CD14-positive monocyte (primary cell): ENCODE measurements around the gene SPTB. TPM values are rescaled to one million over a fixed set of nuclear protein-coding genes. Genes with fewer than 3 reads are reported as not detected.

Experiments
- DNase-seq, 3 donors: peaks; one replicate each; pipeline ENCODE4 v3.0.0-alpha.2; 2011 to 2022
- H2AFZ ChIP-seq: 2 replicates; pipeline ENCODE4 v1.6.0; 2012; ENCODE audit warnings: mild to moderate bottlenecking, low read depth, low read length, inconsistent platforms; ENCODE audit not compliant: insufficient read depth, poor library complexity, severe bottlenecking
- H3K27ac ChIP-seq, 2 donors: 1 replicate in 1 of 2; 2 replicates in 1 of 2; pipeline ENCODE4 v1.5.1; 2012 to 2013; ENCODE audit warnings: low read length in 2 of 2, control low read depth in 1 of 2, inconsistent platforms in 1 of 2, low read depth in 1 of 2, mild to moderate bottlenecking in 1 of 2
- H3K27me3 ChIP-seq, 2 donors: one replicate each; pipeline versions ENCODE4 v1.6.0 to v1.6.1; 2011 to 2013; ENCODE audit warnings: low read length in 2 of 2; ENCODE audit not compliant: control insufficient read depth in 2 of 2, insufficient read depth in 2 of 2
- H3K36me3 ChIP-seq, 2 donors: replicated peaks in 1 of 2; 1 replicate in 1 of 2; 2 replicates in 1 of 2; pipeline versions ENCODE4 v1.5.1 to v1.6.1; 2012 to 2013; ENCODE audit warnings: low read length in 2 of 2, control low read depth in 1 of 2, inconsistent platforms in 1 of 2, mild to moderate bottlenecking in 1 of 2; ENCODE audit not compliant: insufficient read depth in 2 of 2, control insufficient read depth in 1 of 2
- H3K4me1 ChIP-seq, 2 donors: 1 replicate in 1 of 2; 2 replicates in 1 of 2; pipeline versions ENCODE4 v1.5.1 to v1.6.1; 2012 to 2013; ENCODE audit warnings: low read length in 2 of 2, control low read depth in 1 of 2, inconsistent platforms in 1 of 2, mild to moderate bottlenecking in 1 of 2, moderate library complexity in 1 of 2; ENCODE audit not compliant: insufficient read depth in 2 of 2, control insufficient read depth in 1 of 2
- H3K4me2 ChIP-seq: replicated peaks from 2 replicates; pipeline ENCODE3; 2012; ENCODE audit warnings: low read length, moderate library complexity, mild to moderate bottlenecking; ENCODE audit not compliant: poor library complexity, severe bottlenecking; ENCODE audit errors: extremely low read depth
- H3K4me3 ChIP-seq, 3 experiments: fragments of 200-600 bp in 1 of 3; sonication (generic) in 1 of 3; replicated peaks in 1 of 3; 1 replicate in 2 of 3; 2 replicates in 1 of 3; pipeline ENCODE4 v1.5.1; 2011 to 2013; ENCODE audit warnings: low read length in 3 of 3, mild to moderate bottlenecking in 3 of 3, control low read depth in 2 of 3, low read depth in 2 of 3, inconsistent platforms in 1 of 3, moderate library complexity in 1 of 3
- H3K79me2 ChIP-seq: 2 replicates; pipeline ENCODE4 v1.6.0; 2012; ENCODE audit warnings: mild to moderate bottlenecking, control low read depth, inconsistent platforms, low read length, moderate library complexity; ENCODE audit not compliant: insufficient read depth
- H3K9ac ChIP-seq: 2 replicates; pipeline ENCODE4 v1.6.0; 2017; ENCODE audit warnings: low read length, mild to moderate bottlenecking; ENCODE audit not compliant: insufficient read depth, poor library complexity, severe bottlenecking
- H3K9me3 ChIP-seq, 2 donors: replicated peaks in 1 of 2; 1 replicate in 1 of 2; 2 replicates in 1 of 2; pipeline versions ENCODE4 v1.5.1 to v1.6.1; 2012 to 2013; ENCODE audit warnings: low read length in 2 of 2, control low read depth in 1 of 2; ENCODE audit not compliant: control insufficient read depth in 1 of 2, insufficient read depth in 1 of 2
- H4K20me1 ChIP-seq: 2 replicates; pipeline ENCODE4 v1.6.0; 2012; ENCODE audit warnings: mild to moderate bottlenecking, low read length, control low read depth, moderate library complexity; ENCODE audit not compliant: insufficient read depth
- H3K27ac Mint-ChIP-seq, 7 donors: one replicate each; pipeline ENCODE4 v1.8.0; 2020; ENCODE audit warnings: mild to moderate bottlenecking in 7 of 7, mixed read lengths in 7 of 7, moderate library complexity in 6 of 7, inconsistent platforms in 2 of 7
- H3K27me3 Mint-ChIP-seq, 3 donors: one replicate each; pipeline ENCODE4 v1.8.0; 2021 to 2022; ENCODE audit warnings: low read depth in 3 of 3, mild to moderate bottlenecking in 3 of 3, mixed read lengths in 3 of 3, moderate library complexity in 3 of 3, inconsistent platforms in 1 of 3
- H3K36me3 Mint-ChIP-seq, 2 donors: one replicate each; pipeline ENCODE4 v1.8.0; 2020; ENCODE audit warnings: mixed read lengths in 2 of 2, inconsistent platforms in 1 of 2, mild to moderate bottlenecking in 1 of 2
- H3K4me1 Mint-ChIP-seq: one replicate; pipeline ENCODE4 v1.8.0; 2020; ENCODE audit warnings: mild to moderate bottlenecking, mixed read lengths
- H3K4me3 Mint-ChIP-seq, 2 donors: one replicate each; pipeline ENCODE4 v1.8.0; 2020; ENCODE audit warnings: mild to moderate bottlenecking in 2 of 2, mixed read lengths in 2 of 2, moderate library complexity in 1 of 2
- H3K9me3 Mint-ChIP-seq, 7 donors: one replicate each; pipeline ENCODE4 v1.8.0; 2020 to 2022; ENCODE audit warnings: mixed read lengths in 7 of 7, mild to moderate bottlenecking in 6 of 7, moderate library complexity in 6 of 7, inconsistent platforms in 2 of 7
- WGBS: methylation state at CpG from one replicate; pipeline ENCODE4 v1.1.5; 2013; ENCODE audit warnings: missing lambda C conversion rate; ENCODE audit not compliant: insufficient coverage; 5-methylcytosine and 5-hydroxymethylcytosine counted together
- intact Hi-C, 2 donors: fragments of 100-400 bp; cut with micrococcal nuclease; formaldehyde crosslinking; loops; one replicate each; pipeline versions ENCODE4 v1.15.0 to v1.15.1; 2023
- polyA plus RNA-seq, 3 donors: library from polyadenylated mRNA; depleted of rRNA in 1 of 3; unstranded in 2 of 3; stranded (reverse) in 1 of 3; fragments of 300-500 nt in 2 of 3; fragments of >200 nt in 1 of 3; fragmentation: Illumina TruSeq in 2 of 3; gene quantifications; 1 replicate in 2 of 3; 2 replicates in 1 of 3; pipeline ENCODE4 v1.2.3, GENCODE V29; 2012 to 2021
- TF ChIP-seq, protein P1 (sequence below): fragments of 200-600 bp; IDR thresholded peaks from one replicate; pipeline ENCODE4 v1.8.0; 2022; ENCODE audit warnings: antibody characterized with exemption, mild to moderate bottlenecking

SPTB gene
- polyA plus RNA-seq, 3 donors, result not detected

DNA sequence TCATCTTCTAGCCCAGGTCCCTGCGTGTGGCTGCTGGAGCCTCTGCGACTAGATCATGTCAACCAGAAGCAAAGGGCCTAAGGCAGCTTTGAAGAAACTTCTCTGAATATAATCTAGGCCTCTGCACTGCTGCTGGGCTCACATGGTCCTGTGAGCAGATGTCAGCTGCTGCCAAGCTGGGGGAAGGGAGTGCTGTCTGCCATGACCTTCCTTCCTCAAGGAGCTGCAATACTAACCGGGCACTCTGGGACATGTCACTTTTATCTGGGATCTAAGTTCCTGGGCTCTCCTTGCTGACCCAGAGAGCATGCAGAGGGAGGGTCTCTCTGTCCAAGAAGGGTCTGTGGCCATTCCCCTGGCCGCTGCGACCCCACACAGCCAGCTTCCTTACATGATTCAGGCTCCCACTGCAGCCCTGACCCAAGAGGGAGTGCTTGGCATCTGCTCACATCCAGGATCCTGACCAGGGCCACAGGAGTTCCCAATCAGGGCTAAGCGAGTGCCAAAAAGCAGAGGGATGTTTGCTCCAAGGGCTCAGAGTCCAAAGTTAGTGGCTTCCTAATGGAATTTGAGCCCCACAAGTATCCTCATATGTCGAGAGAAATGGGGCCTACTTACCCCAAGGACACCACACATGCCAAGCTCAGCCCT is 101.5 kb downstream of the SPTB start:
- H3K27me3 ChIP-seq, result no peaks in the 10 kb centered on the region
- Mint-ChIP-seq H3K27ac (no peak overlapping the region), H3K27me3 (peaks cover 0 to 4% (median 3%) of the 10 kb centered on the region in 3 donors), H3K4me1 (no peaks in the 10 kb centered on the region), H3K9me3 (peaks cover 2 to 18% (median 12%) of the 10 kb centered on the region in 7 donors), H3K4me3 (no peak overlapping the region), H3K36me3 (no peaks in the 10 kb centered on the region)
- H3K79me2 ChIP-seq, result no peaks in the 10 kb centered on the region
- H3K27ac ChIP-seq, result no peak overlapping the region
- H3K9me3 ChIP-seq, result peaks cover 0 to 14% of the 10 kb centered on the region in 2 donors
- TF ChIP-seq, protein P1, sequence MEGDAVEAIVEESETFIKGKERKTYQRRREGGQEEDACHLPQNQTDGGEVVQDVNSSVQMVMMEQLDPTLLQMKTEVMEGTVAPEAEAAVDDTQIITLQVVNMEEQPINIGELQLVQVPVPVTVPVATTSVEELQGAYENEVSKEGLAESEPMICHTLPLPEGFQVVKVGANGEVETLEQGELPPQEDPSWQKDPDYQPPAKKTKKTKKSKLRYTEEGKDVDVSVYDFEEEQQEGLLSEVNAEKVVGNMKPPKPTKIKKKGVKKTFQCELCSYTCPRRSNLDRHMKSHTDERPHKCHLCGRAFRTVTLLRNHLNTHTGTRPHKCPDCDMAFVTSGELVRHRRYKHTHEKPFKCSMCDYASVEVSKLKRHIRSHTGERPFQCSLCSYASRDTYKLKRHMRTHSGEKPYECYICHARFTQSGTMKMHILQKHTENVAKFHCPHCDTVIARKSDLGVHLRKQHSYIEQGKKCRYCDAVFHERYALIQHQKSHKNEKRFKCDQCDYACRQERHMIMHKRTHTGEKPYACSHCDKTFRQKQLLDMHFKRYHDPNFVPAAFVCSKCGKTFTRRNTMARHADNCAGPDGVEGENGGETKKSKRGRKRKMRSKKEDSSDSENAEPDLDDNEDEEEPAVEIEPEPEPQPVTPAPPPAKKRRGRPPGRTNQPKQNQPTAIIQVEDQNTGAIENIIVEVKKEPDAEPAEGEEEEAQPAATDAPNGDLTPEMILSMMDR, result no peak
- no peak overlapping the region for H3K4me3 ChIP-seq
- H3K36me3 ChIP-seq, result no peaks in the 10 kb centered on the region
- H3K4me1 ChIP-seq, result no peaks in the 10 kb centered on the region
- H3K9ac ChIP-seq, result no peak overlapping the region
- H3K4me2 ChIP-seq, result no peak overlapping the region
- DNase-seq, result no peak
- H2AFZ ChIP-seq, result no peak overlapping the region
- intact Hi-C loops, result no loop called here
- 89% methylated on average over 3 of the region's 7 CpGs for WGBS
- H4K20me1 ChIP-seq, result no peaks in the 10 kb centered on the region

DNA sequence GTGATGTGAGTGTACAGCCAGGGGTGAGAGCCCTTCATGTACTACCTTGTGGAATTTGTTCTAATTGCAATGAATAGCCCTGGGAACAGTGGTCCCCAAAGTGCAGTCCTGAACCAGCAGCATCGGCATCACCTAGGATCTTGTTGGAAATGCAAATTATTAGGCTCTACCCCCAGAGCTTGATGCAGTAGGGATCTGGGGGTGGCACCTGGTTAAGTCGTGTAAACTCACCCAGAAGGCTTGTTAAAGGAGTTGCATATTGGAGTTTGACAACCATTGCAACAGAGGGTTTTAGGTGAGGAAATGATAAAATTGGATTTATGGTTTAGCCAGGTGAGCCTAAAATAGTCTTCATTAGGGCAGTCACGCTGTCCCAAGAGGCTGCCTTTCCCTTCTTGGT is 102.2 kb downstream of the SPTB start:
- H3K4me1 Mint-ChIP-seq, result no peaks in the 10 kb centered on the region
- intact Hi-C loops, result no loop called here

More for the DNA sequence above, 102.2 kb downstream of the SPTB start:
- Mint-ChIP-seq H3K27ac (no peak overlapping the region), H3K9me3 (peaks cover 2 to 22% (median 13%) of the 10 kb centered on the region in 7 donors), H3K27me3 (peaks cover 0 to 4% (median 3%) of the 10 kb centered on the region in 3 donors), H3K36me3 (no peaks in the 10 kb centered on the region), H3K4me3 (no peak overlapping the region)
- Histone ChIP-seq H3K9me3 (peaks cover 0 to 17% of the 10 kb centered on the region in 2 donors), H3K36me3 (no peaks in the 10 kb centered on the region), H3K4me3 (no peak overlapping the region), H3K9ac (no peak overlapping the region), H3K4me1 (no peaks in the 10 kb centered on the region), H3K4me2 (no peak overlapping the region), H4K20me1 (no peaks in the 10 kb centered on the region), H3K27me3 (no peaks in the 10 kb centered on the region), H3K27ac (no peak overlapping the region), H3K79me2 (no peaks in the 10 kb centered on the region), H2AFZ (no peak overlapping the region)
- TF ChIP-seq, protein P1, result no peak
- 100% methylated on average over 3 of the region's 3 CpGs for WGBS
- DNase-seq, result no peak
